GM18498 (cell line): ENCODE measurements around the gene HSPA13.
"Not testable (repeated sequence)": the region's sequence is repeated elsewhere in the genome, so short reads cannot be mapped to it uniquely, and the experiment has no call there.

ENCODE experiments used
- ATAC-seq: cut with Tn5 transposase; IDR thresholded peaks from one replicate; pipeline ENCODE4 v1.9.1; 2021; ENCODE audit warnings: mild to moderate bottlenecking, moderate library complexity; ENCODE audit not compliant: unreplicated experiment

Gene HSPA13, protein sequence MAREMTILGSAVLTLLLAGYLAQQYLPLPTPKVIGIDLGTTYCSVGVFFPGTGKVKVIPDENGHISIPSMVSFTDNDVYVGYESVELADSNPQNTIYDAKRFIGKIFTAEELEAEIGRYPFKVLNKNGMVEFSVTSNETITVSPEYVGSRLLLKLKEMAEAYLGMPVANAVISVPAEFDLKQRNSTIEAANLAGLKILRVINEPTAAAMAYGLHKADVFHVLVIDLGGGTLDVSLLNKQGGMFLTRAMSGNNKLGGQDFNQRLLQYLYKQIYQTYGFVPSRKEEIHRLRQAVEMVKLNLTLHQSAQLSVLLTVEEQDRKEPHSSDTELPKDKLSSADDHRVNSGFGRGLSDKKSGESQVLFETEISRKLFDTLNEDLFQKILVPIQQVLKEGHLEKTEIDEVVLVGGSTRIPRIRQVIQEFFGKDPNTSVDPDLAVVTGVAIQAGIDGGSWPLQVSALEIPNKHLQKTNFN

DNA sequence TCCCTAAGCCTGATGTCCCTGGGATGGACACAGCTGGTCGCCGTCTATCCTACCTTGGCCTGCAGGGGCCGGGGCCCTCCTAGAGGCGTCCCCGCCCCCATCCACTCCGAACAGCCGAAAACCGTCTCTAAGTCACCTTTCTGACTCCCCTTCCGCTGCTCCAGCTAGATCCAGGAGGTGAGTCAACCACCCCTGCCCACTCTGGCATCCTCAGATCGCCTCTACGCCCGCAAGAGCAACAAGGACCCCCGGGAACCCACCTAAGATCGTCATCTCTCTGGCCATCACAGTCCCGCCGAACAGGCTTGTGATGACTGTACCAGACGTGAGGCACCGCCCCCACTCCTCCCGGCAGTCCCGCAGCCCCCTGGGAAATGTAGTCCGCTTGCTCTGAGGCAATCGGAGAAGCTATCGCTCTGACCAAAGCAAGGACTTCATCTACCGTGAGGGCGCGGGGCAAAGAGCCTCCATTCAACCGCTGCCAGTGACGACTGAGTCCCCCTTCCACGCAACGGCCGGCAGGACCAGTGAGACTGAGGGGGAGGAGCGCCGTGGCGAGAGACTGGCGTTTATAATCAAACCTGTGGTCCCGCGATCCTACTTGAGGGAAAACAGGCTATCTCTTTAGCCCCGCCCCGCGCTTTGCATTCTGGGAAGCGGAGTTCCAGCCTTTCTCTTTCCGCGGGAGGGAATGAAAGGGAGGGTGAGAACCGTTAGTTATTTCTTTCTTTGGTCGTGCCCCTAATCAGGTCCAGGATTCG, at the start of gene HSPA13:
TSS of gene HSPA13 (minus strand) at position 312 of the 761 bp plus-strand sequence. CDS start at position 285, 27 bp downstream.
- peak; percentile 98 for ATAC-seq

DNA sequence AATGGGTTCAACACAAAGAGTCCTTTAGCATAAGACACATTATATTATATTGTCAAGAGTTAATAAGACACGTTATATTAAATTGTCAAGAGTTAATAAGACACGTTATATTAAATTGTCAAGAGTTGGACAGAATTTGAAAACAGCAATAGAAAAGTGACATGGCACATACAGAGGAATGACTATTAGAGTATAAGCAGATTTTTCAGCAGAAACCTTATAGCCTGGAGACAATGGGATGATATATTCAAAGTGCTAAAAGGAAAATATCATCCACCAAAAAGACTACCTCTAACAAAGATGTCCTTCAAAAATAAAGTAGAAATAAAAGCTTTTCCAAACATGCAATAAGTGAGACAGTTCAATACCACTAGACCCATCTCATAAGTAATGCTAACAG, 36.0 kb upstream of the HSPA13 start:
- ATAC-seq, result no peak

DNA sequence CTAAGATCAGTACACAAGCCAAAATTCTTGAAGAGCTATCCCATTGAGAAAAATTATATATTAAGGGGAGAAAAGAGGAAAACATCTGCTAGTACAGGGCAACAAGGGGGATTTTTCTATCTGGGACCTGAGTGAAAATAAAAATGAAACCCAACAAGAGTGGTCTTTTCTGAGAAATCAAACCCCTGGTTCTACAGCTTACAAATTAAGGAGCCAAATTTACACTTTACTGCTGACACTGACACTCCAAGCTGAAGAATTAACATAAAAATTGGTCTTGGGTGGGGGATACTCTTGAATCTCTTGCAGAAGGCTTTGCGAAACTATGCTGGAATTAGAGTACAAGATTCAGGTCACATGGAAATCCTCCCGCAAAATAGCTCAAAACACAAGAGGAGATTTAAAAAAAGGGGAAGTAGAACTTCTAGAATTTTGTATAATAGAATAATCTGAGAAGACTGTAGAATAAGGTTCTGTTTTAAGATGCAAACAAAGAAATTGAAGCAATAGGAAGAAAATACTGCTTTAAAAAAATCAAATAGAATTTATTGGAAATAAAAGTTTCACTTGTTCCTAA, 32.1 kb upstream of the HSPA13 start:
- no peak for ATAC-seq

DNA sequence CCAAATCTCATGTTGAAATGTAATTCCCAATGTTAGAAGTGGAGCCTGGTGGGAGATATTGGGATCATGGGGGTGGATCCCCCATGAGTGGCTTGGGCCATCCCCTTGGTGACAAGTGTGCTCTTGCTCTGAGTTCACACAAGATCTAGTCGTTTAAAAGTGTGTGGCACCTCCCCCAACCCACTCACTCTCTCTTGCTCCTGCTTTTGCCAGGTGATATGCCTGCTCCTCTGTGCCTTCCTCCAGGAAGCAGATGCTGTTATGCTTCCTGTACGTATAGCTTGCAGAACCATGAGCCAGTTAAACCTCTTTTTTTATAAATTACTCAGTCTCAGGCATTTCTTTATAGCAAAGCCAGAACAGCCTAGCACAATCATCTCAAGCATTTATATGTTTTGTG, 23.0 kb upstream of the HSPA13 start:
- ATAC-seq, result no peak

DNA sequence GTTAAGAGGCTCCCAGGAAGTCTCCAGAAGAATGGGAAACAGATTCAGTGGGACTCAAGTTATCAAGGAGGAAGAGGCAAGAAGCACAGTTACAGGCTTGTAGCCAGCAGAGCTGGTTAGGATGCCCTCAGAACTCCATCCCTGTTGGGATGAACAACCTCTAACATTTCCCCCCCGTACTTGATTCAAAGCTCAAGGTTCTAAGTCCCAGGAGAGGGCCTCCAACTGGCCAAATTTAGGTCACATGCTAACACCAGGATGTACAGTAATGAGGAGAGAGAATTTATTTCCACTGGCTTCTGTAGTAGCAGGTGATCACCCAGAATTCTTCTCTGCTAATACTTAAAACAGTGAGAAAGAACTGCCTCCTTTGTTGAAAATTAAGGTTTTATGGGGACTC, 22.3 kb upstream of the HSPA13 start:
- ATAC-seq, result no peak

DNA sequence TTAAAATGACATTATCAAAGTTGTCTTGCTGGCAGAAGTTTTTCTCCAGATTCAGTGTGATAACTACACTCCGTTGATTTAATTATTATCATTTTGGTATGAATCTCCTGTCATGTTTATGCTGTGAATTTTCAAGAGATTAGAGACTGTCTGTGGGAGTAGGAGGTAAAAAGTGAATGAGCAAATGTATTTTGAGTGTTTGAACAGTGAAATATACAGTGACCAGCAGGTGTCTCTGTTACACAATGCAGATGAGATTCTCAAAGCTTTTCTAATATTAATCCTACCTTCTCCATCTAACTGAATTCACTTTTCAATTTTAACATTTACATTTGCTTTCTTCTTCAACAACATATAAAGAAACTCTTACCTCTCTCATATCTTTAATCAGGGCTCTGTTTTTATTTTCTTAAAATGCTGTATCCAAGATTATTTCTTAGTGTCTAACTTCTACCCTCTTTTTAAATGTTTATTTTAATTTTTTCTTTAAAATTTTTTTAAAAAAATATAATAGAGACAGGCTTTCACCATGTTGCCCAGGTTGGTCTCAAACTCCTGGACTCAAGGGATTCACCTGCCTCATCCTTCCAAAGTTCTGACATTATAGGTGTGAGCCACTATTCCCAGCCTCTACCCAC, 20.9 kb upstream of the HSPA13 start:
- ATAC-seq, result no peak

DNA sequence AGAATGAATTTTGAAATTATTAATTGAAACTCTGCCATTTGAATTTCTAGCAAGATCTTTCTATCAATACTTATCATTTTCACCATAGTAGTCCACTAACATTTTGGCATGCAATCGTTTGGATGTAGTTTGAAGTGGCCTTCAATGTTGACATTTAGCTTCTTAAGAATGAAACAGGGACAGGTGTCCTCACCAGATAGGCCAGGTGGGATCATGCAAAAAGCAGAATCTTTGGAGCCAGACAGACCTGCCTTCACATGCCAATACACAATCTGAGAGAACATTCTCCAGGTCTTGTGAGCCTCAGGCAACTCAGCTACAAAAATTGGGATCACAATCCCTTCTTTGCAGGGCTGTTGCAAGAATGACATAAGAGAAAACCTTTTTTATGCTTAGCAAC, 18.3 kb upstream of the HSPA13 start:
- ATAC-seq, result no peak

DNA sequence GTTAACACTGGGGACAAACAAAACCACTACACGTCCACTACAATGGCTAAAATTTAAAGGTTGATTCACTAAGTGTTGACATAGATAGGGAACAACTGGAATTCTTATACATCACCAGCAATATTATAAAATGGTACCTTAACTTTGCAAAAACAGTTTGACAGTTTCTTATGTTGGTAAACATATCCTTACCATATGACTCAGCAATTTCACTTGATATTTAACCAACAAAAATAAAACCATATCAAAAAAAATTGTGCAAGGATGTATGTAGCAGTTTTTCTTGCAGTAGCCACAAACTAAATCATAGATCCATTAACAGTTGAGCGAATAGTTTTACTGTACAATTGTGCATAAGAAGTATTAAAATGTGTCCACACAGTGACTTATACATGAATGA, 5.3 kb upstream of the HSPA13 start:
- no peak for ATAC-seq

DNA sequence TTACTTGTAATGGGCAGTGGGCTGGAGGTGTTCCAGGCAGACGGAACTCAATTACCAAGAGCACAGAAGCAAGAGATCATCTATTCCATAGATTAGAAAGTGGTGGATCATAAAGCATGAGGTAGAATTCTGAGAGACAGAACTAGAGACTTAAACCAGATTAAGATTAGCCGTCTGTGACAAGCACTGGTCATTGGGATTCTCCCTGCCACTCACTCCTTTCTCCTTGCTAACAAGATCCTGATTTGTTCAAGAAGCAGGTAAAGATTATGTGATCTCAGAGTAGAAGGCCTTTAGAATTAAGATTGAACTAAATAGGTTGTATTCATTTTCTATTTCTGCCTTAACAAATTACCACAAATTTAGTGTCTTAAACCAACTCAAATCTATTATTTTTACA, 1.5 kb upstream of the HSPA13 start:
- ATAC-seq, result no peak

DNA sequence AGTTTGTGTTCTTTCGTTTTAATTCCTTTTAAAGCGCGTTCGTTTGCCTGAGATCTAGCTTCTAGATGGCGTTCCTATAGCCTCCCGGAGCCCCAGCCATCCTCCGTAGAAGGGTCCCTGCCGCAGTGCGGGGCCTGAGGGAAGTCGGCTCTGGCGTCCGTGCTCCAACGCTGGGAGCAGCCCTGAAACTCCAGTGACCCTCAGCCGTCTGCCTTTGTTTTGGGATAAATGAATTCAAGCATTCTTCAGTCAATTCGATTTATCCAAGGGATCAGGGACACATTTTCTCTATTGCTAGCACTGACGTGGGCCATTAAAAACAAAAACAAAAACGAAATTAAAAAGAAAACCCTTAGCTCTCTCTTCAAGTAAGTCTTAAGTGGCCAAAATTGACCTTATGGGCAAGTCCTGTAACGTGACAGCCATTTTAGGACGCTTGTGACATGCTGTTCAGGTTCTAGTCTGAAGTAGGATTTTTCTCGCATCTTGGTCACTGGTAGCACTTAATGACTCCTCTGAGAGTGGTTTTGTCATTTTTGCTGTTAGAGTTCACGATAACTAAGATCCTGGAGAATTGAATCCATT, 742 bp upstream of the HSPA13 start:
- ATAC-seq, result peak; percentile 41

DNA sequence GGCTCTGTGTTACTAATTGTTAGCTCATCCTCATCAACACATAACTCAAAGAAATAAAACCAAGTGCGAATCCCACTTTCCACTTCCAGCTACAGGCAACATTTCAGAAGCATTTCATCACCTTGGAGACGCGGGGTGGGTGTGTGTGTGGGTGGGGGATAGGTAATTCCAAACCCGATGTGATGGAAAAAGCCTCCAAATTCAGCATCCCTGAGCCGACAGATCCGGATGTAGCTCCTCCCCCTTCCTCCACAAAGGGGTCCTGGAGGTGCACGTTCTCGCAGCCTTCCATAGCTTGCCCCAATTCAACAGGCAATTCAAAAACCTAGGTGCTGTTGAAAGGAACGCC, 486 bp downstream of the HSPA13 start:
- ATAC-seq, result peak; percentile 0

DNA sequence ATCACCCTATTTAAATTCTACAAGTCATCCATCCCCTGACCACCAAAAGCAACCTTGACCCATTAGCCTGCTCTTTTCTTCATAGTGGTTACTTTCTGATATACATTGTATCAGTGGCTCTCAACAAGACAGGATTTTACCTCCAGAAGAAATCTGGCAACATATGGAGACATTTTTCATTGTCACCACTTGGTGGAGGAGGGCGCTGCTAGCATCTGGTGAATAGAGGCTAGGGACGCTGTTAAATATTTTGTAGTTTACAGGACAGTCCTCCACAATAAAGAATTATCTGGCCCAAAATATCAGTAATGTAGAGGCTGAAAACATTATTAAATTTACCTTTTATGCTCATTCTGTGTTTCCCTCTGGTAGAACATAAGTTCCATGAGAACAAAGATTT, 6.1 kb downstream of the HSPA13 start:
- ATAC-seq, result no peak

DNA sequence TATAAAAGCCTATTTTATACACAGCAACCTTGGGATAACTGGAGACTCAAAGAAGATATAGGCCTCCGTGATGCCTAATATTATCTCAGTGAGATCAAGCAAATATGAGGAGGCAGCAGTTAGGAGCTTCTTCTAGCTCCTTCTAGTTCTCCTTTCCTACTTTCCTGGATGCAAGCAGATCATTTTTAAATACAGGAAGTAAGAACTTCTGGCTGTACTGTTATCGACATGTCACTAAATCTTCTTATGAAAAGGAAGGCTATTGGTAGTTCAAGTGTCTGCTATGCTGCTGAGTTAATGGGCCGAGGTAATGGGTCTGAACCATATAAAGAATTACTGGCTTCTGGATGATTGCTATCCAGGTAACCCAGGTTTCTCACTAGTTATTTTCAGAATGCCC, 15.9 kb downstream of the HSPA13 start:
- ATAC-seq, result no peak

DNA sequence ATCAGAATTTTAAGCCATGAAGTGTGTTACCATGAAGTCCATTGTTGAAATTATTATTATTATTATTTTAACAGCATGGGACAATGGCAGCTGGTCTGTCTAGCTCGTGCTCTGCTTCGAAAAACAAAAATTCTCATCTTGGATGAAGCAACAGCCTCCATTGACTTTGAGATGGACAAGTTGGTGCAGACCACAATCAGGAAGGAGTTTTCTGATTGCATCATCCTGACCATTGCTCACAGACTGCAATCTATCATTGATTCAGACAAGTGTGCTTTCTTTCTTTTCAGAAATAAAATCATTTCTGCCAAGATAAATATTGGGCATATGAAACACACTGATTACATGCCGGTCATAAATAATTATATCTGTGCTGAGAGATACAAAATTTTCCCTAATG, 21.0 kb downstream of the HSPA13 start:
- no peak for ATAC-seq

DNA sequence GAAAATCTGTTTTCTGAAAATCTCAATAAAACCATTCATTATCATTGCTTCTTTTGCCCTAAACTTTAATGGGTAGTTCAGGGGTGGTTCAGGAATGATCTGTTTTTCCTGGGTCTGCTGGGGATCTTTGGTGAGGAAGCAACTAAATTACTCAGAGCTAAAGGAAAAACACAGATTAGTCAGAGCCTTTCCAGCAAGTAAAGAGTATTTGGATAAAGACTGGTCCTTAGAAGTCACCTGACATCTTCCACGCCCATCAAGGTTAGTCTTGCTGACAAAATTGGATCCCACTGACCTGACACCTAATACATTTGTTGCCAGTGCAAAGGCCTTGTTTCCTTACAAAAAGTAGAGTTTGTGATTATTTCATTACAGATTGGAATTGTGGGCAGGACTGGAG, 24.2 kb downstream of the HSPA13 start:
- ATAC-seq, result no peak

DNA sequence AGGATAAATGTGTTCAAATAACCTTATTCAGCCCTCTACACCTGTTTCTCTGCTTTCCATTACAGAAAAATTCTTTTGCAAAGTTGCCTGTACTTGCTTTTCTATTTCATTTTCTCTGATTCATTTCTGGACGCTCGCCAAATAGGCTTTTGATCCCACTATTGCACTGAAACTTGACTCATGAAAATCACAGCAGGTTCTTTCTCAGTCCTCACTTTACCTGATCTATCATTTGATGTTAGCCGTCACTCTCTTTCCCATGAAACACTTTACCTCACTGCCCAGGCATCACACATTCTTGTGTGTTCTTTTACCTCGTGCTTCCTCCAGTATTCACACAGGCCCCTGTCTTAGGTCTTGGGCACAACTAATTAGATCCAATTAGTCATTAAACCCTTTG, 26.2 kb downstream of the HSPA13 start:
- ATAC-seq, result no peak

DNA sequence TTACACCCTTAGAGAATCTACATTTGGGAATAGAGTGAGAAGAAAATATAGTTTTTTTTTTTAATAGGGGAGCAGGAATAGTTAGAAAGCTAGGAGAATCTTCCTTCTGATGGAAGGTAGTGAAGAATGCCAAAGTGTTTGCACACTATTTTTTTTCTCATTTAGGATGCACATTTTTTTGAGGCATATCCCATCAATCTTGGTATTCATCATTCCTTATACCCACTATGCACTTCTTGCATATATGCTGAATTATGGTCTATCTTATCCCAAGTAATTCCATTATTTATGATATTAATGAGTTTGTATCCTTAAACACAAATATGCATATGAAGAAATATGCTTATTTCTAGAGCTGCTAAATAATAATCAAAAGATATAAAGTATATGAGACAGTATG, 28.4 kb downstream of the HSPA13 start:
- no peak for ATAC-seq

DNA sequence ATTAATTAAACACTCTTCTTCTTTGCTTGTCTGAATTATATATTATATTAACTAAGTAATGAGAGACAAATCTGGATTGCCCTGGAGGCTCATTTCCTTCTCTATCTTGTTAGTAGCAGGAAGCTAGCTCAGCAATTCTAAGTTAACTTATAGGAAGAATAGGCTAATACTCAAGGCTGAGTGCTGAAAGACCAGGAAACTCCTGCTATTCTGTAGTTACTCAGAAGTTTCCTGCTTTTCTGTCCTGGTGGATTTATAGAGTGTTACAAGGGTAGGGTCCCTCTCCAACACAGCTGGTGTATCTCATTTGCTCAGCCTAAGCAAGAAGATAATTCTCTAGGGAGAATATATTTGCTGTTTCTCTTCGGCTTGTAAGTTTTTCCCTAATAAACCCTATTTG, 29.2 kb downstream of the HSPA13 start:
- ATAC-seq, result no peak

DNA sequence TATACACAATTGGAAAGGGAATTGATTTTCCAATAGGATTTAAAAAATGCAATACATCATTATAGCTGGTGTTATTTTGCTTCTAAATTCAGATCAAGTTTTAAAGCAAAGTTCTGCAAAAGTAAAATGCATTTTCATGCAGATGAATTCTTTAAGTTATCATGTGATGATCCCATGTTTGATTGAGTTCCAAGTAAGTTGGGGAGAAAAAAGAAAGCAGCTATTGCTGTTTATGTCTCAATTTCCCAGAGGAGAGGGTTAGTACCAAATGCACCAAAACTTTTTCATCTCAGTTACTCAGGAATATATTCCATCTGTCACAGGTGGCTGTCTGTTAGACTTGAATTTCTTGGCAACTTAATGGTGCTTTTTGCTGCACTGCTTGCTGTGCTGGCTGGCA, 29.7 kb downstream of the HSPA13 start:
- ATAC-seq, result no peak

DNA sequence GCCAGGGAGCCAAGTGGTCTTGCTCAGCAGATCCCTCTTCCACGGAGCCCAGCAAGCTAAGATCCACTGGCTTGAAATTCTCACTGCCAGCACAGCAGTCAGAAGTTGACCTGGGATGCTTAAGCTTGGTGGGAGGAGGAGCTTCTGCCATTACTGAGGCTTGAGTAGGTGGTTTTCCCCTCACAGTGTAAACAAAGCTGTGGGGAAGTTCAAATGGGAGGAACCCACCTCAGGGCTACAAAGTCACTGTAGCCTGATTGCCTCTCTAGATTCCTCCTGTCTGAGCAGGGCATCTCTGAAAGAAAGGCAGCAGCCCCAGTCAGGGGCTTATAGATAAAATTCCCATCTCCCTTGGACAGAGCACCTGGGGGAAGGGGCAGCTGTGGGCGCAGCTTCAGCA, 55.6 kb downstream of the HSPA13 start:
- ATAC-seq, result not testable (repeated sequence)

DNA sequence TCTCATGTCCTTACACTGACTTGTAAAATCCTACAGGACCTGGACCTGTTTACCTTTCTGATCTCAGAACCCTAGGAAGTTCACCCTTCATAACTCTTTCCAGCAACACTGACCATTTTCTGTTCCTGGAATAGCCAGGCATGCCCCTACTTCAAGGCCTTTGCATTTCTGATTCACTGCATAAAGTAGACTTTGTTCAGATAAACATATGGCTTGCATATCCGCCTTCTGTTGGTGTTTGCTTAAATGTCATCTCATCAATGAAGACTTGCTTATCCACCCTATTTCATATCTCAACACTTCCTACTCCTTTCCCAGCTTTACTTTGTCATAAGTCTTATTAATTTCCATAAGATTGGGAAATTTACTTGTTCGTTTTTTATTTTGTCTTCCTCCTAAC, 57.4 kb downstream of the HSPA13 start:
- ATAC-seq, result no peak
